ENCODE results near the gene RABGGTB.
A peak's percentile ranks its signal among the peaks of the same experiment; 100 is the strongest.
"Not testable (repeated sequence)": the region's sequence is repeated elsewhere in the genome, so short reads cannot be mapped to it uniquely, and the experiment has no call there.

The RABGGTB gene

DNA sequence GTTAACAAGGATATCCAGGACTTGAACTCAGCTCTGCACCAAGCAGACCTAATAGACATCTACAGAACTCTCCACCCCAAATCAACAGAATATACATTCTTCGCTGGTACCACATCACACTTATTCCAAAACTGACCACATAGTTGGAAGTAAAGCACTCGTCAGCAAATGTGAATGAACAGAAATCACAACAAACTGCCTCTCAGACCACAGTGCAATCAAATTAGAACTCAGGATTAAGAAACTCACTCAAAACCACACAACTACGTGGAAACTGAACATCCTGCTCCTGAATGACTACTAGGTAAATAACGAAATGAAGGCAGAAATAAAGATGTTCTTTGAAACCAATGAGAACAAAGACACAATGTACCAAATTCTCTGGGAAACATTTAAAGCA is 5.9 kb upstream of the RABGGTB start:
- not testable (repeated sequence) for H3K36me3 ChIP-seq (ENCODE audit: control insufficient read depth, insufficient read depth, low read length); H3K4me1 ChIP-seq (ENCODE audit: control insufficient read depth, insufficient read depth, low read length); H3K27me3 ChIP-seq (ENCODE audit: control insufficient read depth, insufficient read depth, low read length); H3K27ac ChIP-seq (ENCODE audit: low read depth, low read length); H3K9ac ChIP-seq (ENCODE audit: low read length); H3K4me3 ChIP-seq (ENCODE audit: low read length)

GRCh38 chr1:75783920-75784319 is 2.1 kb upstream of the RABGGTB start:
- peaks cover 15% of the 10 kb centered on the region for H3K4me1 ChIP-seq (ENCODE audit: control insufficient read depth, insufficient read depth, low read length)
- H3K36me3 ChIP-seq (ENCODE audit: control insufficient read depth, insufficient read depth, low read length); H3K27ac ChIP-seq (ENCODE audit: low read depth, low read length); H3K4me3 ChIP-seq (ENCODE audit: low read length); H3K9ac ChIP-seq (ENCODE audit: low read length); H3K27me3 ChIP-seq (ENCODE audit: control insufficient read depth, insufficient read depth, low read length): not testable (repeated sequence)

- peak overlapping the region; percentile 71 for H3K27ac ChIP-seq (ENCODE audit: low read depth, low read length)
- H3K4me3 ChIP-seq (ENCODE audit: low read length): peak overlapping the region; percentile 85
- H3K27me3 ChIP-seq (ENCODE audit: control insufficient read depth, insufficient read depth, low read length): no peaks in the 10 kb centered on the region
- peaks cover 19% of the 10 kb centered on the region for H3K4me1 ChIP-seq (ENCODE audit: control insufficient read depth, insufficient read depth, low read length)
- no peaks in the 10 kb centered on the region for H3K36me3 ChIP-seq (ENCODE audit: control insufficient read depth, insufficient read depth, low read length)
- peak overlapping the region; percentile 28 for H3K9ac ChIP-seq (ENCODE audit: low read length)
Observed at GRCh38 chr1:75785320-75785982, 605 bp upstream of the RABGGTB start.

GRCh38 chr1:75786901-75787493 is 941 bp downstream of the RABGGTB start:
- H3K27ac ChIP-seq (ENCODE audit: low read depth, low read length): no peak overlapping the region
- peaks cover 19% of the 10 kb centered on the region for H3K4me1 ChIP-seq (ENCODE audit: control insufficient read depth, insufficient read depth, low read length)
- H3K4me3 ChIP-seq (ENCODE audit: low read length): peak overlapping the region; percentile 85
- peaks cover 4% of the 10 kb centered on the region for H3K36me3 ChIP-seq (ENCODE audit: control insufficient read depth, insufficient read depth, low read length)
- H3K27me3 ChIP-seq (ENCODE audit: control insufficient read depth, insufficient read depth, low read length): no peaks in the 10 kb centered on the region
- H3K9ac ChIP-seq (ENCODE audit: low read length): peak overlapping the region; percentile 43

GRCh38 chr1:75787524-75787923 is 1.5 kb downstream of the RABGGTB start:
- H3K27ac ChIP-seq (ENCODE audit: low read depth, low read length): no peak overlapping the region
- peaks cover 5% of the 10 kb centered on the region for H3K36me3 ChIP-seq (ENCODE audit: control insufficient read depth, insufficient read depth, low read length)
- H3K4me3 ChIP-seq (ENCODE audit: low read length): peak overlapping the region; percentile 85
- peaks cover 19% of the 10 kb centered on the region for H3K4me1 ChIP-seq (ENCODE audit: control insufficient read depth, insufficient read depth, low read length)
- no peak overlapping the region for H3K9ac ChIP-seq (ENCODE audit: low read length)
- no peaks in the 10 kb centered on the region for H3K27me3 ChIP-seq (ENCODE audit: control insufficient read depth, insufficient read depth, low read length)

GRCh38 chr1:75789988-75790387 is 3.9 kb downstream of the RABGGTB start:
- H3K27ac ChIP-seq (ENCODE audit: low read depth, low read length): no peak overlapping the region
- H3K4me3 ChIP-seq (ENCODE audit: low read length): no peak overlapping the region
- H3K9ac ChIP-seq (ENCODE audit: low read length): no peak overlapping the region
- H3K4me1 ChIP-seq (ENCODE audit: control insufficient read depth, insufficient read depth, low read length): peaks cover 19% of the 10 kb centered on the region
- H3K36me3 ChIP-seq (ENCODE audit: control insufficient read depth, insufficient read depth, low read length): peaks cover 13% of the 10 kb centered on the region
- no peaks in the 10 kb centered on the region for H3K27me3 ChIP-seq (ENCODE audit: control insufficient read depth, insufficient read depth, low read length)

- no peaks in the 10 kb centered on the region for H3K27me3 ChIP-seq (ENCODE audit: control insufficient read depth, insufficient read depth, low read length)
- no peak overlapping the region for H3K4me3 ChIP-seq (ENCODE audit: low read length)
- H3K27ac ChIP-seq (ENCODE audit: low read depth, low read length): no peak overlapping the region
- H3K9ac ChIP-seq (ENCODE audit: low read length): no peak overlapping the region
- peaks cover 19% of the 10 kb centered on the region for H3K4me1 ChIP-seq (ENCODE audit: control insufficient read depth, insufficient read depth, low read length)
- peaks cover 13% of the 10 kb centered on the region for H3K36me3 ChIP-seq (ENCODE audit: control insufficient read depth, insufficient read depth, low read length)
Observed at GRCh38 chr1:75791022-75791421, 5.0 kb downstream of the RABGGTB start.

GRCh38 chr1:75792091-75792490 is 6.0 kb downstream of the RABGGTB start:
- Histone ChIP-seq H3K27me3 (ENCODE audit: control insufficient read depth, insufficient read depth, low read length) (no peaks in the 10 kb centered on the region), H3K4me3 (ENCODE audit: low read length) (no peak overlapping the region), H3K36me3 (ENCODE audit: control insufficient read depth, insufficient read depth, low read length) (peaks cover 21% of the 10 kb centered on the region), H3K27ac (ENCODE audit: low read depth, low read length) (no peak overlapping the region), H3K4me1 (ENCODE audit: control insufficient read depth, insufficient read depth, low read length) (peaks cover 19% of the 10 kb centered on the region), H3K9ac (ENCODE audit: low read length) (no peak overlapping the region)

DNA sequence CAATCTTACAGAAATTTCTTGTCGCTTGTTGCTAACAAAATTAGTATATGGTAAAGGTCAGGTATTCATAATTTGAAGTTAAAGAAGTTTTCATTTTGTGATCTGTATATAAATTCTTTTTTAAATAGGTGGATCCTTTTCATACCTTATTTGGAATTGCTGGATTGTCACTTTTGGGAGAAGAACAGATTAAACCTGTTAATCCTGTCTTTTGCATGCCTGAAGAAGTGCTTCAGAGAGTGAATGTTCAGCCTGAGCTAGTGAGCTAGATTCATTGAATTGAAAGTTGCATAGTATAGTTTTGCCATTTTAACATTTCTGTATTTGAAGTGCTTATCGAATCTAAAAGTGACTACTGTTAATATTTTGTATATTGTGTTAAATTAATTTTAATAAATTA is 8.3 kb downstream of the RABGGTB start:
- Histone ChIP-seq H3K4me3 (ENCODE audit: low read length) (no peak overlapping the region), H3K4me1 (ENCODE audit: control insufficient read depth, insufficient read depth, low read length) (no peaks in the 10 kb centered on the region), H3K36me3 (ENCODE audit: control insufficient read depth, insufficient read depth, low read length) (peaks cover 21% of the 10 kb centered on the region), H3K27me3 (ENCODE audit: control insufficient read depth, insufficient read depth, low read length) (no peaks in the 10 kb centered on the region), H3K27ac (ENCODE audit: low read depth, low read length) (no peak overlapping the region), H3K9ac (ENCODE audit: low read length) (no peak overlapping the region)

DNA sequence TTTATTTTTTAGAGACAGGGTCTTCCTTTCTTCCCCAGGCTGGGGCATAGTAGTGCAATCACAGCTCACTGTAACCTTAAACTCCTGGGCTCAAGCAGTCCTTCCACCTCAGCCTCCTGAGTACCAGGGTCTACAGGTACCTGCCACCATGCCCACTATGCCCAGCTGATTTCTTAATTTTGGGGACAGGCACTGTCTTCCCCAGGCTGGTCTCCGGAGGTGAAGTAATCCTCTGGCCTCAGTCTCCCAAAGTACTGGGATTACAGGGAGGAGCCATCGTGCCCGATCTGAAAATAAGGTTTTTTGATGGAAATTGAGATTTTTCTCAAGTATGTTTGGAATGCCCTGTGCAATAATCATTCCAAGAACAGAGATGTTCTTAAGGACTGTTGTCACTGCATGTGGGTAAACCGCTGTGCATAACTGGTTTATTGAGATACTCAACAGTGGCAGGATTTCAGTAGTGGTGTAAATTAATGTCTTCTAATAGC is 9.7 kb downstream of the RABGGTB start:
- Histone ChIP-seq H3K9ac (ENCODE audit: low read length) (no peak overlapping the region), H3K4me1 (ENCODE audit: control insufficient read depth, insufficient read depth, low read length) (no peaks in the 10 kb centered on the region), H3K27ac (ENCODE audit: low read depth, low read length) (no peak overlapping the region), H3K36me3 (ENCODE audit: control insufficient read depth, insufficient read depth, low read length) (peaks cover 21% of the 10 kb centered on the region), H3K27me3 (ENCODE audit: control insufficient read depth, insufficient read depth, low read length) (no peaks in the 10 kb centered on the region), H3K4me3 (ENCODE audit: low read length) (no peak overlapping the region)

DNA sequence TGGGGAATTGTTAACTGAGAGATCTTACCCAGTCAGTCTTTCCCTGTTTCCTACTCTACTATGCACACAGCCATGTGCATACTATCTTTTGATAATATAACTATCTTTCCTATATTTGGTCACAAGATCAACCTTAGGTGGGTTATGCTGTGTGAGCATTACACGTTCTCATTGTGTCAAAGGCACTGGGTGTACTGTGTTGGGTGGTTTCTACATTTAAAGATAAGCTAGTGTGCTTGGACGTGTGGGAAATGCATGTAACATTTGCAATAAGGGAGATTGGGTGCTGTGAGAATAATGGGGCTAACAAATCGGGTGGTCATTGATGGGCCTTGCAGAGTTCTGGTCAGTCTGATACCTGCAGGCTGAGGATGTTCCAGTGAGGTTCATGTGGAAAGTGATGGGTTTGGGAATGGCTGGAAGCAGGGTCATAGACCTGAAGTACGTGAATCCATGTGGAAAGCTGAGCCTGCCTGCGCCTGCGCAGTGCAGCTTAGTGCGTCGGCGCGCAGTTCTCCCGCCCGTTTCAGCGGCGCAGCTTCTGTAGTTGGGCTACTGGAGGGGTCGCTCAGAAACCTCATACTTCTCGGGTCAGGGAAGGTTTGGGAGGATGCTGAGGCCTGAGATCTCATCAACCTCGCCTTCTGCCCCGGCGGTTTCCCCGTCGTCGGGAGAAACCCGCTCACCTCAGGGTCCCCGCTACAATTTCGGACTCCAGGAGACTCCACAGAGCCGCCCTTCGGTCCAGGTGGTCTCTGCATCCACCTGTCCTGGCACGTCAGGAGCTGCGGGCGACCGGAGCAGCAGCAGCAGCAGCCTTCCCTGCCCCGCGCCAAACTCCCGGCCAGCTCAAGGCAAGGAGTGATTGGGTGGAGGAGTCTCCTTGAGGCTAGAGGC is 10.6 kb downstream of the RABGGTB start, which contains the start of gene MSH4:
Gene MSH4 (plus strand): TSS at position 507 of the 897 bp plus-strand sequence. CDS start 104 bp downstream, at position 611.
- Histone ChIP-seq H3K4me3 (ENCODE audit: low read length) (no peak within 1 kb of the TSS), H3K4me1 (ENCODE audit: control insufficient read depth, insufficient read depth, low read length) (no peaks in the 10 kb centered on the region), H3K36me3 (ENCODE audit: control insufficient read depth, insufficient read depth, low read length) (peaks cover 16% of the 10 kb centered on the region), H3K9ac (ENCODE audit: low read length) (no peak within 1 kb of the TSS), H3K27ac (ENCODE audit: low read depth, low read length) (no peak within 1 kb of the TSS), H3K27me3 (ENCODE audit: control insufficient read depth, insufficient read depth, low read length) (no peaks in the 10 kb centered on the region)

GRCh38 chr1:75797273-75797588 is 11.2 kb downstream of the RABGGTB start:
- H3K27ac ChIP-seq (ENCODE audit: low read depth, low read length): no peak overlapping the region
- no peak overlapping the region for H3K9ac ChIP-seq (ENCODE audit: low read length)
- H3K27me3 ChIP-seq (ENCODE audit: control insufficient read depth, insufficient read depth, low read length): no peaks in the 10 kb centered on the region
- H3K4me3 ChIP-seq (ENCODE audit: low read length): no peak overlapping the region
- H3K4me1 ChIP-seq (ENCODE audit: control insufficient read depth, insufficient read depth, low read length): no peaks in the 10 kb centered on the region
- peaks cover 16% of the 10 kb centered on the region for H3K36me3 ChIP-seq (ENCODE audit: control insufficient read depth, insufficient read depth, low read length)
